A549 (cell line): Measurements from ENCODE around the gene DIO3. TPM values are rescaled to one million over a fixed set of nuclear protein-coding genes. Genes with fewer than 3 reads are reported as not detected.
"Not testable (repeated sequence)": the region's sequence is repeated elsewhere in the genome, so short reads cannot be mapped to it uniquely, and the experiment has no call there.

Source experiments
- ATAC-seq, 2 experiments: fragments of 200-7000 bp in 1 of 2; fragments of >200 bp in 1 of 2; cut with Nextera tagmentation in 1 of 2; cut with Tn5 transposase in 1 of 2; 3 replicates each; pipeline versions ENCODE4 v1.8.0 to v1.9.1; 2018 to 2020; ENCODE audit warnings: mild to moderate bottlenecking in 1 of 2, moderate library complexity in 1 of 2
- CTCF ChIA-PET: fragments of 300-600 bp; sonication (Branson Sonifier 250); formaldehyde crosslinking; extraction: SDS; loops from one replicate; lab custom pipeline; 2021; ENCODE audit warnings: antibody characterized with exemption, inconsistent platforms; lab: Yijun Ruan, JAX
- POLR2A ChIA-PET: fragments of 350-600 bp; formaldehyde crosslinking; extraction: SDS; loops from one replicate; lab custom pipeline; 2021; ENCODE audit warnings: antibody characterized with exemption, inconsistent platforms; lab: Yijun Ruan, JAX
- DNase-seq, 2 experiments: peaks; one replicate each; pipeline versions ENCODE4 v3.0.0 to v3.0.0-alpha.2; 2011 to 2016; ENCODE audit warnings: low read depth in 1 of 2, low spot score in 1 of 2
- FAIRE-seq: peaks from 2 replicates; lab custom pipeline; 2011; peaks lifted over from hg19 to GRCh38; lab: Jason Lieb, UNC
- H3K27ac ChIP-seq, 2 experiments: fragments of >200 bp; sonication (Bioruptor Twin); formaldehyde crosslinking; 3 replicates each; pipeline ENCODE4 v1.5.1; 2016 to 2017
- H3K4me1 ChIP-seq: fragments of >200 bp; sonication (Bioruptor Twin); formaldehyde crosslinking; 3 replicates; pipeline ENCODE4 v1.6.1; 2016
- H3K4me2 ChIP-seq: fragments of >200 bp; sonication (Bioruptor Twin); formaldehyde crosslinking; 3 replicates; pipeline ENCODE4 v1.6.1; 2016
- H3K4me3 ChIP-seq: fragments of >200 bp; sonication (Bioruptor Twin); formaldehyde crosslinking; 3 replicates; pipeline ENCODE4 v1.5.1; 2016
- H3K9me3 ChIP-seq: fragments of >200 bp; sonication (Bioruptor Twin); formaldehyde crosslinking; 3 replicates; pipeline ENCODE4 v1.6.1; 2016
- BHLHE40 ChIP-seq: IDR thresholded peaks from 2 replicates; pipeline ENCODE4 v1.6.1; 2012; ENCODE audit warnings: low read depth, low read length, inconsistent platforms
- CHD2 ChIP-seq: fragments of 150-350 bp; IDR thresholded peaks from 2 replicates; pipeline ENCODE4 v1.6.1; 2014; ENCODE audit warnings: low read length; ENCODE audit not compliant: partially characterized antibody
- GATA3 ChIP-seq: IDR thresholded peaks from 2 replicates; pipeline ENCODE4 v1.6.1; 2012; ENCODE audit warnings: borderline replicate concordance
- HDAC2 ChIP-seq: fragments of 200-600 bp; sonication (generic); IDR thresholded peaks from 2 replicates; pipeline ENCODE4 v1.6.1; 2016
- JUNB ChIP-seq: fragments of >200 bp; sonication (Bioruptor Twin); formaldehyde crosslinking; IDR thresholded peaks from 2 replicates; pipeline ENCODE4 v1.6.1; 2016
- KDM5A ChIP-seq: fragments of 200-600 bp; sonication (generic); IDR thresholded peaks from 2 replicates; pipeline ENCODE4 v1.6.1; 2016; ENCODE audit warnings: antibody characterized with exemption, mild to moderate bottlenecking
- NR3C1 ChIP-seq: fragments of >200 bp; sonication (Bioruptor Twin); formaldehyde crosslinking; IDR thresholded peaks from 3 replicates; pipeline ENCODE4 v1.6.1; 2017
- RAD21 ChIP-seq, 2 experiments: fragments of >200 bp in 1 of 2; sonication (Bioruptor Twin) in 1 of 2; formaldehyde crosslinking in 1 of 2; IDR thresholded peaks in 1 of 2; conservative IDR thresholded peaks in 1 of 2; 2 replicates in 1 of 2; 3 replicates in 1 of 2; pipeline ENCODE4 v1.6.1; 2012 to 2018; ENCODE audit warnings: inconsistent platforms in 1 of 2
- RARB ChIP-seq: fragments of 250-450 bp; sonication (Bioruptor Pico); IDR thresholded peaks from 2 replicates; pipeline ENCODE4 v1.8.0; 2021; ENCODE audit warnings: mild to moderate bottlenecking, moderate library complexity
- SMC3 ChIP-seq: fragments of >200 bp; sonication (Bioruptor Twin); formaldehyde crosslinking; IDR thresholded peaks from 3 replicates; pipeline ENCODE4 v1.6.1; 2018; ENCODE audit warnings: inconsistent platforms
- SREBF2 ChIP-seq: fragments of 450-650 bp; IDR thresholded peaks from 2 replicates; pipeline ENCODE4 v1.6.1; 2014; ENCODE audit warnings: mild to moderate bottlenecking, moderate library complexity
- WGBS: methylation state at CpG from one replicate; pipeline ENCODE4 v1.1.6; 2017; ENCODE audit errors: missing lambda C conversion rate; 5-methylcytosine and 5-hydroxymethylcytosine counted together
- polyA plus RNA-seq, 4 experiments: library from polyadenylated mRNA; depleted of rRNA in 3 of 4; stranded (reverse); fragments of >200 nt; fragmentation: RNase III in 1 of 4; extraction: RNeasy Plus Mini Kit Qiagen cat#74134 plus additional on column Dnase treatment in 1 of 4; gene quantifications; 2 replicates in 3 of 4; 3 replicates in 1 of 4; pipeline ENCODE4 v1.2.3, GENCODE V29; 2011 to 2017
- TF ChIP-seq, protein P1 (sequence below): IDR thresholded peaks from 2 replicates; pipeline ENCODE4 v1.6.1; 2012
- TF ChIP-seq, protein P2 (sequence below): fragments of 150-350 bp; IDR thresholded peaks from 2 replicates; pipeline ENCODE4 v1.6.1; 2014; ENCODE audit warnings: low read depth, mild to moderate bottlenecking, low read length
- TF ChIP-seq, protein P3 (sequence below): IDR thresholded peaks from 2 replicates; pipeline ENCODE4 v1.6.1; 2012; ENCODE audit warnings: low read depth, borderline replicate concordance

The DIO3 gene
- polyA plus RNA-seq, 2 of the 4 experiments (the other 2 are of a cell fraction), result 0.04 to 0.09 TPM

DNA sequence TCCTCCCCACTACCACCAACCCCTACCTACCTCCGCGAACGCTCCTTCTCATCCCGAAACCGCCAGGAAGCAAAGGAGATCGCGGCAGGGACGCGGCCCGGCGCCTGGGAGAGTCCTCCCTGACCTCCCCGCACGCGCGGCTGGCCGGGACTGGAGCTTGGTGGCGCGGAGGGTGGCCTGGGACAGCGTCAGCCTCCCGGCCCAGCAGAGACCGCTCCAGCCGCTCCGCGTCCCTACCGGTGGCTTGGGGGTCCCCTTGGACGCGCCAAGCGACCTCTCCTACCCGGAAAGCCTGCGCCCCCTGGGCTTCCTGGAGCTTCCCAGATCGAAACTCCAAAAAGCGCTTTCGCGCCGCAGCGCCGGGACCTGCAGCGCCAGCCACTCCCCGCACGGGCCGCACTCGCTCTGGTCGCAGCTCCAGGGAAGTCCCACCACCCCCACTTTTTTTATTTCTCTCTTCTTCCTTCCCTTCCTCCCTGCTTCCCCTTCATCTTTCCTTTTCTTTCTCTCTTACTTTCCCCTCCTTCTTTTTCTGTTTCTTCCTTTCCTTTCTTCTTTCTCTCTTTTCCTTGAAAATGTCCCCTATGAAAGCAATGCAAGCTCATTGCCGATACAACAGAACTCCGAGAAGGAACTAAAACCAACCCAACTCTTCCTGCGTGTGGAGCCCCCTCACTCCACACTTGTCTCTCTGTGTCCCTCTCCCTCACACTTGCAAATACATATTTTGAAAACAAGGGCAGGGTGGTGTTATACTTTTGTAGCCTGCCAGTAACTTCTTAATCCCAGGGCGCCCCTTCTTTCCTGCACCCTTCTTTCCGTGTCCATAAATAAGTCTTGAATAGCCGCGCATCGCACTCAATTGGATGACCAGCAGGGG lies 3.8 kb downstream of the DIO3 start:
- FAIRE-seq (no peak), ATAC-seq (peak; percentile 75 to 84), DNase-seq (peak in 1 of 2 experiments; percentile 56)
- CTCF ChIA-PET, result interaction anchor here (0.6 to 3.0 kb wide), 15 partner anchors 8 to 242 kb away, joined by 3 to 8 read pairs (median 3); no protein-coding TSS in a partner anchor
- Histone ChIP-seq H3K4me2 (peak overlapping the region; percentile 88), H3K4me1 (no peaks in the 10 kb centered on the region), H3K9me3 (peaks cover 12% of the 10 kb centered on the region; the same call in 2 of the 3 replicates), H3K4me3 (peak overlapping the region; percentile 58), H3K27ac (peak overlapping the region; percentile 74 to 89)
- WGBS, result 17% methylated on average over 47 of the region's 51 CpGs
- POLR2A ChIA-PET, result interaction anchor here (1.3 to 2.4 kb wide), 3 partner anchors 85 to 89 kb away, joined by 6 to 11 read pairs (median 9); no protein-coding TSS in a partner anchor
- TF ChIP-seq, protein P1, sequence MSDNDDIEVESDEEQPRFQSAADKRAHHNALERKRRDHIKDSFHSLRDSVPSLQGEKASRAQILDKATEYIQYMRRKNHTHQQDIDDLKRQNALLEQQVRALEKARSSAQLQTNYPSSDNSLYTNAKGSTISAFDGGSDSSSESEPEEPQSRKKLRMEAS, result peak; percentile 50; the same call in 1 of the 2 replicates
- TF ChIP-seq, protein P2, sequence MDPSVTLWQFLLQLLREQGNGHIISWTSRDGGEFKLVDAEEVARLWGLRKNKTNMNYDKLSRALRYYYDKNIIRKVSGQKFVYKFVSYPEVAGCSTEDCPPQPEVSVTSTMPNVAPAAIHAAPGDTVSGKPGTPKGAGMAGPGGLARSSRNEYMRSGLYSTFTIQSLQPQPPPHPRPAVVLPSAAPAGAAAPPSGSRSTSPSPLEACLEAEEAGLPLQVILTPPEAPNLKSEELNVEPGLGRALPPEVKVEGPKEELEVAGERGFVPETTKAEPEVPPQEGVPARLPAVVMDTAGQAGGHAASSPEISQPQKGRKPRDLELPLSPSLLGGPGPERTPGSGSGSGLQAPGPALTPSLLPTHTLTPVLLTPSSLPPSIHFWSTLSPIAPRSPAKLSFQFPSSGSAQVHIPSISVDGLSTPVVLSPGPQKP, result no peak
- no peak for TF ChIP-seq GATA3
- peak; percentile 89 for TF ChIP-seq HDAC2
- peak in 1 of 2 experiments; percentile 26; a peak in 1 of 5 replicates for TF ChIP-seq RAD21 (conservative IDR thresholded peaks at IDR 0.05 in 1 of 2, IDR thresholded peaks at IDR 0.05 in 1 of 2)
- no peak for TF ChIP-seq RARB (CRISPR knock-in tag)
- TF ChIP-seq, protein P3, sequence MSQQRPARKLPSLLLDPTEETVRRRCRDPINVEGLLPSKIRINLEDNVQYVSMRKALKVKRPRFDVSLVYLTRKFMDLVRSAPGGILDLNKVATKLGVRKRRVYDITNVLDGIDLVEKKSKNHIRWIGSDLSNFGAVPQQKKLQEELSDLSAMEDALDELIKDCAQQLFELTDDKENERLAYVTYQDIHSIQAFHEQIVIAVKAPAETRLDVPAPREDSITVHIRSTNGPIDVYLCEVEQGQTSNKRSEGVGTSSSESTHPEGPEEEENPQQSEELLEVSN, result no peak
- TF ChIP-seq SREBF2, result no peak
- TF ChIP-seq KDM5A, result no peak

DNA sequence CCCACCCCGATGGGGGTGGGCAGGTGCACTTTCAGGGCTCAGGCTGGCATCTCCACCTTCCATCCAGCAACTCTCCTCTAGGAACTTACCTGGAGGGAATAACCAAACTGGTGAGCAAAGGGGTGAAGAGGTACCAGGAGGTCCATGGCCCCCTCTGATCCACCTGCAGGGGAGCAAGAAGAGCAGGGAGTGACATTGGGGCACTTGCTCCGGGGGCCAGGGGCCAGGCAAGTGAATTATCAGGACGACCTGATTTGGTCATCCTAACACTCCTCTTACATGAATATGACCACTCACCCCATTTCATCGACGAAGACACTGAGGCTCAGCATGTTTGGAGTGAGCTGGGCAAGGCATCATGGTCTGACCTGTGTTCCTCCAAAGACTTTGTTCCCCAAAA lies 6.0 kb downstream of the DIO3 start:
- no peak for ATAC-seq
- ChIA-PET POLR2A (no interaction called here), CTCF (no interaction called here)
- DNase-seq, result no peak
- no peak for FAIRE-seq
- no peak overlapping the region for H3K4me3 ChIP-seq
- H3K9me3 ChIP-seq, result peaks cover under 1% of the 10 kb centered on the region; the same call in 2 of the 3 replicates
- H3K4me2 ChIP-seq, result no peak overlapping the region
- 72% methylated on average over 5 of the region's 5 CpGs for WGBS
- no peak overlapping the region for H3K27ac ChIP-seq
- TF ChIP-seq JUNB (no peak), BHLHE40 (no peak), CHD2 (no peak)
- no peaks in the 10 kb centered on the region for H3K4me1 ChIP-seq

DNA sequence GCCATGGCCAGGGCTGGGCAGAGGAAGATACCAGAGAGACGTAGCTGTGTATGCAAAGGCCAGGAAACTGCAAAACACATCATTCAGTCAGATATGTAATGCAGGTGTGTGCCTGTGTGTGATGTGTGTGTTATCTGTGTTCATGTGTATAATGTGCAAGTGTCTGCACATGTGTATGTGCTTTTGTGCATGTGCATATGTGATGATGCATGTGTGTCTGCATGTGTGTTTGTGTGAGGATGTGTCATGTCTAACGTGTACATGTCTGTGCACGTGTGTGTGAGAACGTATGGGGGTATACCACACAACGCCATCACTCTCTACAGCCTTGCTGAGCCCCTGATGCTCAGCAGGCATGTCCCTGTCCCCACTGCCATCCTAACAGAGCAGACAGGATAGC lies 9.7 kb downstream of the DIO3 start:
- Histone ChIP-seq H3K4me1 (no peaks in the 10 kb centered on the region), H3K4me2 (no peak overlapping the region), H3K27ac (no peak overlapping the region), H3K9me3 (no peaks in the 10 kb centered on the region), H3K4me3 (no peak overlapping the region)
- ChIA-PET CTCF (no interaction called here), POLR2A (no interaction called here)
- no peak for DNase-seq
- no peak for TF ChIP-seq NR3C1
- no peak for TF ChIP-seq SMC3
- 79% methylated on average over 5 of the region's 5 CpGs for WGBS
- FAIRE-seq, result no peak
- no peak for ATAC-seq

DNA sequence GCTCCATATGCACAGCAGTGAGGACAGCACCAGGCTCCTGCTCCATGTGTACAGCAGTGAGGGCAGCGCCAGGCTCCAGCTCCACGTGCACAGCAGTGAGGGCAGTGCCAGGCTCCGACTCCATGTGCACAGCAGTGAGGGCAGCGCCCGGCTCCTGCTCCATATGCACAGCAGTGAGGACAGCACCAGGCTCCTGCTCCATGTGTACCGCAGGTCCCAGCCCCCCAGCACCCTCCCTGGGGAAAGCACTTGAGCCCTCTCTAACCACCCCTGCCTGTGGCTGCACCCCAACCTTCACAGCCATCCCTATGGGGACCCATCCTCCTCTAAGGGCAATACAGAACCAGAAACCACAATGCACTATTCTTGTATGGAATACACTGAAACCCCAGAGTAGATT lies 11.2 kb downstream of the DIO3 start:
- H3K4me2 ChIP-seq, POLR2A ChIA-PET, H3K27ac ChIP-seq, DNase-seq, FAIRE-seq, H3K9me3 ChIP-seq, H3K4me3 ChIP-seq, H3K4me1 ChIP-seq, ATAC-seq: not testable (repeated sequence)
- CTCF ChIA-PET, result interaction anchor here (0.6 kb wide), 2 partner anchors 205 to 853 kb away, joined by 3 read pairs; no protein-coding TSS in a partner anchor
- 74% methylated on average over 4 of the region's 6 CpGs for WGBS
